Epithelial cell of proximal tubule (primary cell): ENCODE data around the gene WASHC3. TPM values are rescaled to one million over a fixed set of nuclear protein-coding genes. Genes with fewer than 3 reads are reported as not detected.

Source experiments
- DNase-seq: peaks from one replicate; pipeline ENCODE4 v3.0.0-alpha.2; 2011; ENCODE audit warnings: low read depth
- H3K4me3 ChIP-seq: 2 replicates; pipeline ENCODE4 v1.5.1; 2011; ENCODE audit warnings: low read depth, mild to moderate bottlenecking, low read length
- CTCF ChIP-seq: conservative IDR thresholded peaks from 2 replicates; pipeline ENCODE4 v1.5.1; 2012; ENCODE audit warnings: low read depth, mild to moderate bottlenecking, low read length
- total RNA-seq: library from RNA; depleted of rRNA; stranded (reverse); fragments of >200 nt; gene quantifications from 2 replicates; pipeline ENCODE4 v1.2.3, GENCODE V29; 2015

Gene WASHC3
- total RNA-seq, 1 donor from 2014 or later = 51.0 TPM

GRCh38 chr12:101982307-101982706, 79.5 kb downstream of the WASHC3 start:
- no peak overlapping the region for H3K4me3 ChIP-seq
- TF ChIP-seq CTCF = no peak
- DNase-seq = no peak

- TF ChIP-seq CTCF = no peak
- DNase-seq = no peak
- H3K4me3 ChIP-seq = no peak overlapping the region
Measured at GRCh38 chr12:101981868-101982267, 79.9 kb downstream of the WASHC3 start.

GRCh38 chr12:101968770-101969169, 93.0 kb downstream of the WASHC3 start:
- DNase-seq = peak; percentile 13
- TF ChIP-seq CTCF = no peak
- H3K4me3 ChIP-seq = no peak overlapping the region

- H3K4me3 ChIP-seq = no peak overlapping the region
- no peak for DNase-seq
- no peak for TF ChIP-seq CTCF
Measured at GRCh38 chr12:101967506-101967905, 94.3 kb downstream of the WASHC3 start.

GRCh38 chr12:101966496-101966895, 95.3 kb downstream of the WASHC3 start:
- H3K4me3 ChIP-seq = no peak overlapping the region
- no peak for TF ChIP-seq CTCF
- no peak for DNase-seq

- no peak for TF ChIP-seq CTCF
- H3K4me3 ChIP-seq = no peak overlapping the region
- no peak for DNase-seq
Measured at GRCh38 chr12:101963697-101964096, 98.1 kb downstream of the WASHC3 start.

Other genes starting within 250 kb of the WASHC3 start
- 15.2 and 24.7 TPM in 2 replicates for gene GNPTAB, start 231.0 kb downstream of the WASHC3 start, total RNA-seq
- gene DRAM1, start 184.4 kb downstream of the WASHC3 start, total RNA-seq = 16.1 and 21.5 TPM in 2 replicates
- gene NUP37, start 58.1 kb upstream of the WASHC3 start, total RNA-seq = 43.6 and 61.9 TPM in 2 replicates
- 8.2 and 24.7 TPM in 2 replicates for gene PARPBP, start 58.2 kb upstream of the WASHC3 start, total RNA-seq
- gene PMCH, start 135.8 kb upstream of the WASHC3 start, total RNA-seq = not detected in 2 replicates